ENCODE results near the gene BRSK2. TPM values are rescaled to one million over a fixed set of nuclear protein-coding genes. Genes with fewer than 3 reads are reported as not detected.

Gene BRSK2
- total and polyA plus RNA-seq, 4 donors = 0.35 to 0.56 (median 0.52) TPM

GRCh38 chr11:1388763-1389102 lies 1.0 kb upstream of the BRSK2 start:
- WGBS, 2 donors = 7 to 16% methylated on average over 19 to 22 of the region's 22 CpGs
- Histone ChIP-seq H3K36me3 (ENCODE audit: control insufficient read depth in 4 of 4, insufficient read depth in 4 of 4, low read length in 4 of 4) (no peaks in the 10 kb centered on the region), H3K27me3 (ENCODE audit: control insufficient read depth in 3 of 3, insufficient read depth in 3 of 3, low read length in 2 of 3) (peaks cover 0 to 30% (median 3%) of the 10 kb centered on the region in 3 donors), H3K27ac (ENCODE audit: low read depth in 1 of 2, low read length in 1 of 2) (no peak overlapping the region), H3K9ac (ENCODE audit: insufficient read depth in 1 of 2, low read length in 2 of 2) (no peak overlapping the region), H3K4me3 (no peak overlapping the region), H3K9me3 (ENCODE audit: control insufficient read depth in 4 of 4, insufficient read depth in 3 of 4, low read length in 3 of 4) (no peaks in the 10 kb centered on the region), H3K4me1 (ENCODE audit: control insufficient read depth in 5 of 5, insufficient read depth in 5 of 5, low read length in 5 of 5) (peaks cover 0 to 10% (median 3%) of the 10 kb centered on the region in 5 donors)
- DNase-seq (no peak), ATAC-seq (ENCODE audit: insufficient read depth, low FRiP score) (no peak)
- TF ChIP-seq, protein P1, sequence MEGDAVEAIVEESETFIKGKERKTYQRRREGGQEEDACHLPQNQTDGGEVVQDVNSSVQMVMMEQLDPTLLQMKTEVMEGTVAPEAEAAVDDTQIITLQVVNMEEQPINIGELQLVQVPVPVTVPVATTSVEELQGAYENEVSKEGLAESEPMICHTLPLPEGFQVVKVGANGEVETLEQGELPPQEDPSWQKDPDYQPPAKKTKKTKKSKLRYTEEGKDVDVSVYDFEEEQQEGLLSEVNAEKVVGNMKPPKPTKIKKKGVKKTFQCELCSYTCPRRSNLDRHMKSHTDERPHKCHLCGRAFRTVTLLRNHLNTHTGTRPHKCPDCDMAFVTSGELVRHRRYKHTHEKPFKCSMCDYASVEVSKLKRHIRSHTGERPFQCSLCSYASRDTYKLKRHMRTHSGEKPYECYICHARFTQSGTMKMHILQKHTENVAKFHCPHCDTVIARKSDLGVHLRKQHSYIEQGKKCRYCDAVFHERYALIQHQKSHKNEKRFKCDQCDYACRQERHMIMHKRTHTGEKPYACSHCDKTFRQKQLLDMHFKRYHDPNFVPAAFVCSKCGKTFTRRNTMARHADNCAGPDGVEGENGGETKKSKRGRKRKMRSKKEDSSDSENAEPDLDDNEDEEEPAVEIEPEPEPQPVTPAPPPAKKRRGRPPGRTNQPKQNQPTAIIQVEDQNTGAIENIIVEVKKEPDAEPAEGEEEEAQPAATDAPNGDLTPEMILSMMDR (IDR thresholded peaks at IDR 0.05; ENCODE audit: control extremely low read depth, extremely low read depth) = no peak

GRCh38 chr11:1389103-1389931 lies 417 bp upstream of the BRSK2 start:
- Histone ChIP-seq H3K4me1 (ENCODE audit: control insufficient read depth in 5 of 5, insufficient read depth in 5 of 5, low read length in 5 of 5) (peaks cover 0 to 10% (median 3%) of the 10 kb centered on the region in 5 donors), H3K27ac (ENCODE audit: low read depth in 1 of 2, low read length in 1 of 2) (peak overlapping the region in 1 of 2 donors; percentile 49), H3K27me3 (ENCODE audit: control insufficient read depth in 3 of 3, insufficient read depth in 3 of 3, low read length in 2 of 3) (peaks cover 0 to 30% (median 3%) of the 10 kb centered on the region in 3 donors), H3K36me3 (ENCODE audit: control insufficient read depth in 4 of 4, insufficient read depth in 4 of 4, low read length in 4 of 4) (no peaks in the 10 kb centered on the region), H3K4me3 (peak overlapping the region; percentile 28), H3K9ac (ENCODE audit: insufficient read depth in 1 of 2, low read length in 2 of 2) (no peak overlapping the region), H3K9me3 (ENCODE audit: control insufficient read depth in 4 of 4, insufficient read depth in 3 of 4, low read length in 3 of 4) (no peaks in the 10 kb centered on the region)
- peak; percentile 95 to 97 (median 97) for DNase-seq
- 1 to 2% methylated on average over 73 to 92 of the region's 92 CpGs for whole genome bisulfite sequencing, 2 donors
- peak; percentile 100 for ATAC-seq (ENCODE audit: insufficient read depth, low FRiP score)
- TF ChIP-seq, protein P1 (IDR thresholded peaks at IDR 0.05; ENCODE audit: control extremely low read depth, extremely low read depth) = no peak

DNA sequence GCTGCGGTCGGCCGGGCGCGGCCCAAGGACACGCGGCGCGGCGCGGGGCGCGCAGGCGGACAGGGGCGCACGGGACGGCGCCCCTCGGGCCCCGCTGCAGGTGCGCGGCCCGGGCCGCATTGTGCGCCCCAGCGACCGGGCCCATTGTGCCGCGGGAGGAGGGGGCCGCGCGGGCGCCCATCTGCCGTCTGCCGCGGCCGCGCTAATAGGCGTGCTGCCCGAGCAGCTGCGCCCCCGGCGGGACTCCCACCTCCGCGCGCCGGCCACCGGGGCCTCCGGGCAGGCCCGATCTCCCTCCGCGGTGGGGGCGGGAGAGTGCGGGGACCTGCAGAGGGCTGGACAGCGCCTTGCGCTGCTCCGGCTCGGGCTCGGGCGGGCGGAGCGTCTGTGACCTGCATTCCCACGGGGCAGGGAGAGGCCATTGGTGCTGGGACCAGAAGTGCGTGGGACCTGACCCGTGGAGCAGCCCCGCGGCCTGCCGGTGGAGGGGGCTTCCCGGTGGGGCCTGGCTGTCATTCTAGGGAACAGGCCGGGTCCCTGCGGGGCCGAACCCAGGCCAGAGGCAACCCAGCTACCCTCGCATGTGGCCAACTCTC lies 933 bp downstream of the BRSK2 start:
- H3K9me3 ChIP-seq (ENCODE audit: control insufficient read depth in 4 of 4, insufficient read depth in 3 of 4, low read length in 3 of 4) = peaks cover 0 to 2% (median 0%) of the 10 kb centered on the region in 4 donors
- TF ChIP-seq, protein P1 (IDR thresholded peaks at IDR 0.05; ENCODE audit: control extremely low read depth, extremely low read depth) = no peak
- H3K9ac ChIP-seq (ENCODE audit: insufficient read depth in 1 of 2, low read length in 2 of 2) = no peak overlapping the region
- peaks cover 0 to 10% (median 3%) of the 10 kb centered on the region in 5 donors for H3K4me1 ChIP-seq (ENCODE audit: control insufficient read depth in 5 of 5, insufficient read depth in 5 of 5, low read length in 5 of 5)
- peak in 1 of 3 donors; percentile 24 for DNase-seq
- no peak overlapping the region for H3K4me3 ChIP-seq
- H3K27me3 ChIP-seq (ENCODE audit: control insufficient read depth in 3 of 3, insufficient read depth in 3 of 3, low read length in 2 of 3) = peaks cover 0 to 30% (median 3%) of the 10 kb centered on the region in 3 donors
- 3 to 5% methylated on average over 35 to 73 of the region's 73 CpGs for WGBS, 2 donors
- H3K36me3 ChIP-seq (ENCODE audit: control insufficient read depth in 4 of 4, insufficient read depth in 4 of 4, low read length in 4 of 4) = no peaks in the 10 kb centered on the region
- H3K27ac ChIP-seq (ENCODE audit: low read depth in 1 of 2, low read length in 1 of 2) = no peak overlapping the region
- ATAC-seq (ENCODE audit: insufficient read depth, low FRiP score) = no peak

All from lung (tissue), 12 donors.